KOPT-K1 (cell line): ENCODE measurements around the gene GIMAP6.
"Not testable (repeated sequence)": the region's sequence is repeated elsewhere in the genome, so short reads cannot be mapped to it uniquely, and the experiment has no call there.

Source experiments
- H3K27ac ChIP-seq: fragments of 200-600 bp; sonication (generic); 2 replicates; pipeline ENCODE4 v1.5.1; 2016; ENCODE audit warnings: antibody characterized with exemption, mild to moderate bottlenecking, low read depth, low read length; ENCODE audit not compliant: poor library complexity, severe bottlenecking
- H3K36me3 ChIP-seq: fragments of 200-600 bp; sonication (generic); 2 replicates; pipeline ENCODE4 v1.5.1; 2017; ENCODE audit warnings: antibody characterized with exemption, mild to moderate bottlenecking, low read length, moderate library complexity; ENCODE audit not compliant: insufficient read depth
- H3K9me3 ChIP-seq: fragments of 200-600 bp; sonication (generic); 2 replicates; pipeline ENCODE4 v1.5.1; 2017; ENCODE audit warnings: antibody characterized with exemption, low read length, mild to moderate bottlenecking; ENCODE audit not compliant: insufficient read depth, poor library complexity, severe bottlenecking

Gene GIMAP6

GRCh38 chr7:150580638-150581394, 51.4 kb downstream of the GIMAP6 start:
- no peaks in the 10 kb centered on the region; the same call in 1 of the 2 replicates for H3K36me3 ChIP-seq
- H3K27ac ChIP-seq: no peak overlapping the region
- H3K9me3 ChIP-seq: peaks cover 50% of the 10 kb centered on the region

- H3K27ac ChIP-seq, H3K36me3 ChIP-seq: not testable (repeated sequence)
- peaks cover 57% of the 10 kb centered on the region for H3K9me3 ChIP-seq
Observed at GRCh38 chr7:150579979-150580637, 52.1 kb downstream of the GIMAP6 start.
